Measurements from ENCODE around the gene C16orf54.

DNA sequence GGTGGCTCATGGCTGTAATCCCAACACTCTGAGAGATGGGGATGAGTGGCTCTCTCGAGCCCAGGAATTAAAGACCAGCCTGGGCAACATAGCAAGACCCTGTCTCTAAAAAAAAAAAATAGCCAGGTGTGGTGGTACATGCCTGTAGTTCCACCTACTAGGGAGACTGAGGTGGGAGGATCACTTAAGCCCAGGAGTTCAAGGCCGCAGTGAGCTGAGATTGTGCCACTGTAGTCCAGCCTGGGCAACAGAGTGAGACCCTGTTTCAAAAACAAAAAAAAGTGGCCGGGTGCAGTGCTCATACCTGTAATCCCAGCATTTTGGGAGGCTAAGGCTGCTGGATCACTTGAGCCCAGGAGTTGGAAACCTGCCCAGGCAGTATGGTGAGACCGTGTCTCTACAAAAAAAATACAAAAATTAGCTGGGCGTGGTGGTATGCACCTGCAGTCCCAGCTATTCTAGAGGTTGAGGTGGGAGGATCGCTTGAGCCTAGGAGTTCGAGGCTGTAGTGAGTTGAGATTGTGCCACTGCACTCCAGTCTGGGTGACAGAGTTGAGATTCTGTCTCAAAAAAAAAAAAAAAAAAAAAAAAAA is 3.0 kb downstream of the C16orf54 start:
- no peak for TF ChIP-seq CTCF (IDR thresholded peaks at IDR 0.05 in 2 of 3, conservative IDR thresholded peaks at IDR 0.05 in 1 of 3; ENCODE audit: insufficient read depth in 2 of 3, low read depth in 1 of 3, low read length in 3 of 3)
- TF ChIP-seq FOXM1 (IDR thresholded peaks at IDR 0.05; ENCODE audit: low read depth): no peak
- no peak for TF ChIP-seq FOXM1 (CRISPR knock-in tag; IDR thresholded peaks at IDR 0.05; ENCODE audit: low read depth)
- no peak for TF ChIP-seq ZNF217 (CRISPR knock-in tag; IDR thresholded peaks at IDR 0.05)
- TF ChIP-seq MYC (IDR thresholded peaks at IDR 0.05; ENCODE audit: low read depth, low read length): no peak
- TF ChIP-seq MYC (CRISPR knock-in tag; IDR thresholded peaks at IDR 0.05; ENCODE audit: borderline replicate concordance, low read depth): no peak
- no peak for TF ChIP-seq GATAD2A (IDR thresholded peaks at IDR 0.05)
- no peak for TF ChIP-seq SIN3A (IDR thresholded peaks at IDR 0.05; ENCODE audit: borderline replicate concordance in 2 of 2, control insufficient read depth in 1 of 2, low read depth in 2 of 2, low read length in 2 of 2)
- no peak for TF ChIP-seq PTBP1 (IDR thresholded peaks at IDR 0.05; ENCODE audit: low read depth, low read length)
- TF ChIP-seq YBX1 (IDR thresholded peaks at IDR 0.05): no peak
- TF ChIP-seq, protein P1, sequence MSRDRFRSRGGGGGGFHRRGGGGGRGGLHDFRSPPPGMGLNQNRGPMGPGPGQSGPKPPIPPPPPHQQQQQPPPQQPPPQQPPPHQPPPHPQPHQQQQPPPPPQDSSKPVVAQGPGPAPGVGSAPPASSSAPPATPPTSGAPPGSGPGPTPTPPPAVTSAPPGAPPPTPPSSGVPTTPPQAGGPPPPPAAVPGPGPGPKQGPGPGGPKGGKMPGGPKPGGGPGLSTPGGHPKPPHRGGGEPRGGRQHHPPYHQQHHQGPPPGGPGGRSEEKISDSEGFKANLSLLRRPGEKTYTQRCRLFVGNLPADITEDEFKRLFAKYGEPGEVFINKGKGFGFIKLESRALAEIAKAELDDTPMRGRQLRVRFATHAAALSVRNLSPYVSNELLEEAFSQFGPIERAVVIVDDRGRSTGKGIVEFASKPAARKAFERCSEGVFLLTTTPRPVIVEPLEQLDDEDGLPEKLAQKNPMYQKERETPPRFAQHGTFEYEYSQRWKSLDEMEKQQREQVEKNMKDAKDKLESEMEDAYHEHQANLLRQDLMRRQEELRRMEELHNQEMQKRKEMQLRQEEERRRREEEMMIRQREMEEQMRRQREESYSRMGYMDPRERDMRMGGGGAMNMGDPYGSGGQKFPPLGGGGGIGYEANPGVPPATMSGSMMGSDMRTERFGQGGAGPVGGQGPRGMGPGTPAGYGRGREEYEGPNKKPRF (IDR thresholded peaks at IDR 0.05; ENCODE audit: low read depth, low read length): no peak
